Smooth muscle cell (in vitro differentiated cells): ENCODE results near the gene S100B. TPM values are rescaled to one million over a fixed set of nuclear protein-coding genes. Genes with fewer than 3 reads are reported as not detected.

ENCODE experiments used
- DNase-seq: peaks from one replicate; lab custom pipeline; 2025; ENCODE audit not compliant: unreplicated experiment; lab: John Stamatoyannopoulos, UW
- H2AFZ ChIP-seq: fragments of 200-600 bp; sonication (generic); 2 replicates; pipeline ENCODE4 v1.6.0; 2016; ENCODE audit warnings: antibody characterized with exemption, low read depth, mild to moderate bottlenecking
- H3F3A ChIP-seq: fragments of 200-600 bp; sonication (generic); 2 replicates; pipeline ENCODE4 v1.6.0; 2017; ENCODE audit warnings: antibody characterized with exemption, low read depth
- H3K27ac ChIP-seq: fragments of 200-600 bp; sonication (generic); 2 replicates; pipeline ENCODE4 v1.5.1; 2016; ENCODE audit warnings: low read depth, mild to moderate bottlenecking
- H3K27me3 ChIP-seq: fragments of 200-600 bp; sonication (generic); 2 replicates; pipeline ENCODE4 v1.6.1; 2016; ENCODE audit warnings: low read depth, mild to moderate bottlenecking
- H3K36me3 ChIP-seq: fragments of 200-600 bp; sonication (generic); 2 replicates; pipeline ENCODE4 v1.5.1; 2016; ENCODE audit warnings: low read depth
- H3K4me1 ChIP-seq: fragments of 200-600 bp; sonication (generic); 2 replicates; pipeline ENCODE4 v1.5.1; 2016; ENCODE audit warnings: low read depth
- H3K4me2 ChIP-seq: fragments of 200-600 bp; sonication (generic); 2 replicates; pipeline ENCODE4 v1.6.0; 2016; ENCODE audit warnings: mild to moderate bottlenecking
- H3K4me3 ChIP-seq: fragments of 200-600 bp; sonication (generic); 2 replicates; pipeline ENCODE4 v1.5.1; 2016; ENCODE audit warnings: mild to moderate bottlenecking
- H3K79me2 ChIP-seq: fragments of 200-600 bp; sonication (generic); 2 replicates; pipeline ENCODE4 v1.6.0; 2016; ENCODE audit warnings: low read depth, mild to moderate bottlenecking
- H3K9ac ChIP-seq: fragments of 200-600 bp; sonication (generic); 2 replicates; pipeline ENCODE4 v1.6.0; 2016; ENCODE audit warnings: low read depth
- H3K9me3 ChIP-seq: fragments of 200-600 bp; sonication (generic); replicated peaks from 2 replicates; pipeline ENCODE4 v1.5.1; 2016; ENCODE audit warnings: low read depth
- H4K20me1 ChIP-seq: fragments of 200-600 bp; sonication (generic); 2 replicates; pipeline ENCODE4 v1.6.0; 2016; ENCODE audit warnings: low read depth
- CTCF ChIP-seq: fragments of 200-600 bp; sonication (generic); IDR thresholded peaks from 2 replicates; pipeline ENCODE4 v1.5.1; 2017; ENCODE audit warnings: borderline replicate concordance, mild to moderate bottlenecking, antibody characterized with exemption; ENCODE audit not compliant: insufficient read depth, poor library complexity, severe bottlenecking
- WGBS: methylation state at CpG from one replicate; pipeline ENCODE4 v1.1.7; 2016; ENCODE audit warnings: low lambda C conversion rate; 5-methylcytosine and 5-hydroxymethylcytosine counted together
- polyA plus RNA-seq: library from polyadenylated mRNA; unstranded; fragments of >200 nt; fragmentation: Nextera tagmentation; extraction: Ambion mirVana; gene quantifications from 2 replicates; pipeline ENCODE4 v1.2.1, GENCODE V29; 2016
- total RNA-seq: library from RNA; depleted of rRNA; stranded (reverse); fragments of >200 nt; gene quantifications from 2 replicates; pipeline ENCODE4 v1.2.3, GENCODE V29; 2014

Gene S100B
- total and polyA plus RNA-seq, 2 experiments from 2014 or later = not detected

DNA sequence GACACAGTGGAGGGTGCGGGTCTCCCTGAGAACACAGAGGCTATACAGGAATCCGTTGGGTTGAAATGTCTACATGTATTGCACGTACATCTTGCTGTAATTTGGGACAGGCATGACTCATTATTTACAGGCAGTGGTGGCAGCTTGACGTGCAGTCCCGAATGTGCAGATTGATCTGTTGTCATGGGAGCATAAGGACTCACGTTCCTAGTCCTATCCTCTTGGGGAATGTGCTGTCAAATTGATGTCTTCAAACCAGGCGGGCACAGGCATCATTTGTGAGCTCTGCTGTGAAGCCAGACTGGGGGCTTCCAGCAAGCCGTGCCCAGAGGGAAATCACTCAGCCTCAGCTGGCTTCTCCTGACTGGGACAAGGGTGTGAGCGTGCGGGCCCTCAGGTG is 40.5 kb downstream of the S100B start:
- WGBS = 94% methylated on average over 10 of the region's 10 CpGs
- Histone ChIP-seq H3K27me3 (no peaks in the 10 kb centered on the region), H3K4me2 (no peak overlapping the region), H3F3A (no peaks in the 10 kb centered on the region), H3K4me1 (no peaks in the 10 kb centered on the region), H3K27ac (no peak overlapping the region), H3K9ac (no peak overlapping the region), H2AFZ (no peak overlapping the region), H3K79me2 (no peaks in the 10 kb centered on the region), H3K4me3 (no peak overlapping the region), H3K36me3 (peaks cover 10% of the 10 kb centered on the region), H4K20me1 (no peaks in the 10 kb centered on the region), H3K9me3 (no peaks in the 10 kb centered on the region)
- no peak for DNase-seq
- TF ChIP-seq CTCF = no peak

DNA sequence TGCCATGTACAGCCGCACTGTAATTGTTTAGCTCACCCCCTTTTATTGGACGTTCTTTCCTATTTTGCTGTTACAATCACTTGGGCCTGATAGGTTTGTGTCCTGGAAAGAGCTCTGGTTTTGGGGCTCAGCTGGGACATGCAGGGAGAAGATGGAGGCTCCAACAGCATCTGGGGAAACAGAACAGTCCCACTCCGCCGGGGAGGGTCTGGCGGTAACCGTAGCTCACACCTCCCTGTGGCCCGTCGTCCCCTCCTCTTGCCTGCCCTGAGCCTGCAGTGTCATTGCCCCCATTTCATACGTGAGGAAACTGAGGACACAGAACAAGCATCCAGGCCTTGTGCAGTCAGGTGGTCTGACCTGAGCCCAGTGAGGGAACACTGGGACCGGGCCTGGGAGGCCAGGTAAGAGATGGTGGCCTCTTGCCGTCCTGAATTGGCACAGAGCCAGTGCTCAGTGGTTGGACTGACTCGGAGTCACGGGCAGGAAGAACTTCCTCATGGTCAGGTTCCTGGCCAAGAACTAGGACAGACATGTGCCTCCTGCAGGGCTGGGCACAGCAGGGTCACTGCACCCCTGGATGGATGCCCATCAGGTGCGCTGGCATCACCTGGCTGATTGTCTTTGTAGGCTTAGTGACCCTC is 41.8 kb downstream of the S100B start:
- no peak overlapping the region for H3K4me2 ChIP-seq
- no peaks in the 10 kb centered on the region for H3K9me3 ChIP-seq
- no peaks in the 10 kb centered on the region for H3K79me2 ChIP-seq
- H3K4me3 ChIP-seq = no peak overlapping the region
- no peak for DNase-seq
- H3K36me3 ChIP-seq = peaks cover 10% of the 10 kb centered on the region
- no peak overlapping the region for H2AFZ ChIP-seq
- no peak overlapping the region for H3K27ac ChIP-seq
- no peak overlapping the region for H3K9ac ChIP-seq
- H3F3A ChIP-seq = no peaks in the 10 kb centered on the region
- 91% methylated on average over 14 of the region's 14 CpGs for WGBS
- H3K4me1 ChIP-seq = no peaks in the 10 kb centered on the region
- TF ChIP-seq CTCF = no peak
- no peaks in the 10 kb centered on the region for H3K27me3 ChIP-seq
- no peaks in the 10 kb centered on the region for H4K20me1 ChIP-seq

DNA sequence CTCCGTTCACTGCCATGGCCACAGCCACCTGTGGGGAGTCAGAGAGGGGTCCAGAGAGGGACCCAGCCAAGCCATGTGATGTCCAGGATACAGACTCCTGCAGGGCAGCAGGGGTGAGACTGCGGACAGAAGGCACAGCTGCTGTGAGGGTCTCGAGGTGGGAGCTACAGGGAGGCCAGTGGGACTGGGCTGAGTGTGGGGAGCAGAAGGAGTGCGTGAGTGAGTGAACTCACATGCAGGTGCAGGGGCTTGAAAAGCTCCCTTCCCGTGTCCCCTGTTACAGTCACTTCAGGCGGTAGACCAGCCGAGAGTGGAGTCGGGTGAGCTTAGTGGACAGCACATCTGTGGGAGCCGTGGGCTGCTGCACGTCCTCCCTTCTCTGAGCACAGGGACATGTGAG is 42.4 kb downstream of the S100B start:
- Histone ChIP-seq H3K4me1 (no peaks in the 10 kb centered on the region), H3K27ac (no peak overlapping the region), H3K4me3 (no peak overlapping the region), H4K20me1 (no peaks in the 10 kb centered on the region), H2AFZ (no peak overlapping the region), H3K4me2 (no peak overlapping the region), H3K9ac (no peak overlapping the region), H3K9me3 (no peaks in the 10 kb centered on the region), H3F3A (no peaks in the 10 kb centered on the region), H3K36me3 (peaks cover 3% of the 10 kb centered on the region), H3K79me2 (no peaks in the 10 kb centered on the region), H3K27me3 (no peaks in the 10 kb centered on the region)
- WGBS = 86% methylated on average over 10 of the region's 10 CpGs
- no peak for TF ChIP-seq CTCF
- no peak for DNase-seq

DNA sequence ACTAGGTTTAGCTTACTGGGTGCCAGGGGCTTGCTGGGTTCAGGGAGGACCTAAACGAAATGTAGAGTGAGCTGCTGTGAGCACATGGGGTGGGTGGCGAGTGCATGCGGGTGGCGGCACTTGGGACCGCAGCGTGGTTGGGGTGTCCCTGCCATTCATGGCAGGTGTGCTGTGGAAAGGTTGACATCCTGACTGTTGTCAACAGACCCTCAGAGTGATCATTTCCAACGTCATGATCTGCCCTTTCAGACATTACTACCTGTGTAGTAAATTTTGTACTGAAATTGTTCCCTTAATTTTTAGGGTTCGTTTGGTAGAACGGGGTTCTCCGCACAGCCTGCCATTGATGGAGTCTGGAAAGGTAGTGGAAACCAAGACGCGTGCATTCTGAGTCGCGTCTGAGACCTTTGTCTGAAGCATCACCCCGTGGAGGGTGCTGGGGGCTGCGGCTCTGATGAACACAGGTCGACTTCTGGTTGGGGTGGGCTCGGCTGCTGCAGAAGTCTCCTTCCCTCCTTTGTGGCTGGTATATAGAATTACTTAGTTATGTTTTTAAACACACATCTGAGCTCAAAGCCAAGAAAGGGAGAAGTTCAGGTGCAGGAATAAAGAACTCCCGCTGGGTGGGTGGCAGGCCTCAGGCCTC is 43.3 kb downstream of the S100B start:
- Histone ChIP-seq H3K4me3 (no peak overlapping the region), H3K9me3 (no peaks in the 10 kb centered on the region), H3K27ac (no peak overlapping the region), H3K36me3 (no peaks in the 10 kb centered on the region), H4K20me1 (no peaks in the 10 kb centered on the region), H3K4me2 (no peak overlapping the region), H3F3A (no peaks in the 10 kb centered on the region), H3K79me2 (no peaks in the 10 kb centered on the region), H3K27me3 (no peaks in the 10 kb centered on the region), H3K4me1 (no peaks in the 10 kb centered on the region), H3K9ac (no peak overlapping the region), H2AFZ (no peak overlapping the region)
- TF ChIP-seq CTCF = no peak
- no peak for DNase-seq
- WGBS = 96% methylated on average over 19 of the region's 19 CpGs
